ENCODE measurements around the gene ABHD17A. TPM values are rescaled to one million over a fixed set of nuclear protein-coding genes. Genes with fewer than 3 reads are reported as not detected.
A peak's percentile ranks its signal among the peaks of the same experiment; 100 is the strongest.

Gene ABHD17A
- total and polyA plus RNA-seq, 2 of the 8 experiments (the other 6 are each of a cell fraction or from before 2014, with no cell fraction given): 41.2 to 87.4 TPM

DNA sequence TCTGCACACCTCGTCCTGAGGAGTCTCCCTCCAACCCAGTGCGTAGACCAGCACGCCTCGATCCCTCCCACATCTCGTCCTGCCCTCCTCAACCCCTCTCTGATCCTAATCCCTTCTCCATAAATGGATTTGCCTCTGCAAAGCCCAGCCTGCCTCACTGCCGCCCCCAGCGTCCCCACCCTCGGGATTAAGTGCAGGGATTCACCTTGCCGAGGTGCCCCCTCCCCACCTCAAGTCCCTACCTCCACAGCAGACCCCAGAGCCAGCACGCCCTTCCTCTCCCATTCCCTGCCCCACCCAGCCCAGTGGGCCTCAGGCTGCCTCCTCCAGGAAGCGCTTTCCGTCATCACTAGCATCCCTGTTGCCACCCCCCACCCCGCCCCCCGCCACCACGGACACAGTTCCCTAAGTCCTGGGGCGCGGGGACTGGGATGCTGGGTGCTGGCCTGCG, 25.9 kb downstream of the ABHD17A start:
- DNase-seq (ENCODE audit: low read depth in 1 of 2, low spot score in 2 of 2) (peak in 1 of 2 experiments; percentile 56), FAIRE-seq (no peak)
- no peaks in the 10 kb centered on the region for H3K36me3 ChIP-seq (ENCODE audit: control insufficient read depth in 2 of 4, insufficient read depth in 4 of 4, low read length in 3 of 4)
- H3K23ac ChIP-seq (ENCODE audit: insufficient read length): no peak overlapping the region
- peaks cover 18 to 67% of the 10 kb centered on the region in 2 experiments; a peak in 3 of 4 replicates for H3K79me2 ChIP-seq (ENCODE audit: control insufficient read depth in 1 of 2, insufficient read depth in 2 of 2, low read length in 2 of 2)
- H3K27me3 ChIP-seq (replicated peaks in 1 of 4; ENCODE audit: control insufficient read depth in 3 of 4, extremely low read depth in 1 of 4, insufficient read depth in 3 of 4, low read length in 3 of 4): peaks cover 0 to 15% (median 6%) of the 10 kb centered on the region in 4 experiments; a peak in 5 of 7 replicates
- H2BK15ac ChIP-seq (ENCODE audit: low read length): no peak overlapping the region
- no peak overlapping the region for H3K27ac ChIP-seq (ENCODE audit: low read depth, low read length)
- H4K91ac ChIP-seq (replicated peaks; ENCODE audit: insufficient read length, low read length): no peak overlapping the region
- no peak overlapping the region for H3K18ac ChIP-seq (ENCODE audit: extremely low read depth, low read length)
- H3K4me2 ChIP-seq (ENCODE audit: insufficient read depth in 1 of 2, low read depth in 2 of 2, low read length in 2 of 2): peak overlapping the region; percentile 89 to 90
- no peak overlapping the region for H2AFZ ChIP-seq (ENCODE audit: low read length)
- no peak overlapping the region for H4K5ac ChIP-seq (ENCODE audit: insufficient read length, low read depth, low read length)
- H2BK12ac ChIP-seq (ENCODE audit: low read depth, low read length): 0 out of 2 replicates have a peak overlapping the region, but pooled peaks have one; percentile 39
- ChIA-PET CTCF (ENCODE audit: partially characterized antibody) (interaction anchor here (1.7 to 2.3 kb wide), 3 partner anchors 16 to 27 kb away, joined by 3 to 18 read pairs (median 8); no protein-coding TSS in a partner anchor), POLR2A (ENCODE audit: partially characterized antibody) (interaction anchor here (1.1 kb wide), 1 partner anchor 16 kb away, joined by 4 read pairs; no protein-coding TSS in a partner anchor)
- peak overlapping the region in 2 of 4 experiments; percentile 7 to 84; a peak in 3 of 8 replicates for H3K4me3 ChIP-seq (ENCODE audit: extremely low read depth in 1 of 4, insufficient read depth in 2 of 4, low read depth in 3 of 4, low read length in 4 of 4)
- no peak overlapping the region for H2BK20ac ChIP-seq (ENCODE audit: low read length)
- H2AK5ac ChIP-seq (ENCODE audit: low read depth, low read length): no peak overlapping the region
- H4K20me1 ChIP-seq (replicated peaks in 1 of 2; ENCODE audit: control insufficient read depth in 1 of 2, insufficient read depth in 2 of 2, low read length in 2 of 2): peaks cover 39 to 49% of the 10 kb centered on the region in 2 experiments
- H3K9me3 ChIP-seq (ENCODE audit: insufficient read depth in 2 of 2, low read depth in 1 of 2, low read length in 1 of 2): no peaks in the 10 kb centered on the region
- no peak overlapping the region for H3K4ac ChIP-seq (replicated peaks; ENCODE audit: insufficient read length, low read depth, low read length)
- no peak overlapping the region for H2BK5ac ChIP-seq (ENCODE audit: low read depth, low read length)
- peaks cover 12% of the 10 kb centered on the region; the same call in 1 of the 2 replicates for H3K23me2 ChIP-seq (ENCODE audit: low read depth, low read length)
- H3K14ac ChIP-seq (ENCODE audit: insufficient read length): no peak overlapping the region
- peaks cover 0 to 62% (median 53%) of the 10 kb centered on the region in 4 experiments; a peak in 6 of 7 replicates for H3K4me1 ChIP-seq (replicated peaks in 1 of 4; ENCODE audit: control insufficient read depth in 3 of 4, insufficient read depth in 4 of 4, low read length in 3 of 4)
- peaks cover 22% of the 10 kb centered on the region for H3K79me1 ChIP-seq (ENCODE audit: low read depth, low read length)
- H4K8ac ChIP-seq (ENCODE audit: extremely low read depth, insufficient read depth, low read length): no peak overlapping the region
- H3K9ac ChIP-seq (replicated peaks in 1 of 4; ENCODE audit: extremely low read depth in 1 of 4, low read depth in 3 of 4, low read length in 3 of 4): no peak overlapping the region; a peak in 1 of 7 replicates
- no peak overlapping the region for H3K56ac ChIP-seq (replicated peaks; ENCODE audit: insufficient read length, low read depth, low read length)
- WGBS, 2 experiments (ENCODE audit: extremely low coverage in 1 of 2, insufficient coverage in 1 of 2, insufficient read length in 1 of 2, insufficient replicate concordance in 2 of 2, low coverage in 1 of 2, low lambda C conversion rate in 2 of 2, missing lambda C conversion rate in 1 of 2): 14% methylated on average over 8 of the region's 18 CpGs; no CpG with 5 or more reads in 1 of the 2 experiments
- no peak overlapping the region for H2BK120ac ChIP-seq (replicated peaks; ENCODE audit: low read depth, low read length)
- TF ChIP-seq MAFK (IDR thresholded peaks at IDR 0.05; ENCODE audit: low read depth, low read length) (no peak), SIN3A (conservative IDR thresholded peaks at IDR 0.05 in 1 of 2, IDR thresholded peaks at IDR 0.05 in 1 of 2; ENCODE audit: low read depth in 1 of 2, low read length in 2 of 2) (no peak), SRF (IDR thresholded peaks at IDR 0.05; ENCODE audit: low read depth, low read length) (peak; percentile 3; the same call in 1 of the 2 replicates), PHF8 (conservative IDR thresholded peaks at IDR 0.05; ENCODE audit: low read depth, low read length) (no peak)
